Effector CD4-positive, alpha-beta T cell (primary cell): ENCODE data around the gene CASZ1.

Experiments
- DNase-seq: peaks from one replicate; pipeline ENCODE4 v3.0.0-alpha.2; 2020

CASZ1 gene

DNA sequence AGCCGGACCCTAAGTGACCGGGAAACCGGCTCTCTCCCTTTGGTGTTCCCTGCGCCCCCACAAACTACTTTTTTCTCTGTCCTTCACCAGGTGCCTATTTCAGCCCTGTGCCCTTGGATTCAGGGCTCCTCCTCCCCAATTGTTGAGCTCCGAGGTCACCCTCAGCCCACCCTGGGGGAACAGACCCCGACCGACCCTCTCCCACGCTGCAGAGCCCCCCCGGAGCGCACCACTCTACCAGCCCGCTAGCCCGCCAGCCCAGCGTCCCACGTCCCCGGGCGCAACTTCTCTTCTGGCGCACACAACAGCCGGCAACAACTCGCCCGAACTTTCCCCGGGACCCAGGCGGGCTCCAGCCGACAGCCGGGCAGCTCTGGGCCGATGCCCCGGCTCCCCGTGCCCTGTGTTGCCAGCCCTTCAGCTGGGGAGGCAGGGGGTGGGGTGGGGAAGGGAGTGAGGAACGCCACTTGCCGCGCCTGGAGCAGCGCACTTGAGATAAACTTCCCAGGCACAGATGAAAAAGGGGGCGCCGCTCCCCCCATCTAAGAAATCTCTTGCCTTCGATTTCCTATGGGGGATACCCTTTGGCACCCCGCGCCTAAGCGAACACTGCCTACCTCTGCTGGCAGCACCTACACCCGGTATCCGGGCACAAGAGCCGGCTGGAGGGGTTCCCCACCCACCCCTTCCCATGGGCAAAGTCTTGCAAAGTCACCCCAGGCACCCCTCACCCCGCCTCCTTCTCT is 997 bp downstream of the CASZ1 start:
- DNase-seq: no peak

DNA sequence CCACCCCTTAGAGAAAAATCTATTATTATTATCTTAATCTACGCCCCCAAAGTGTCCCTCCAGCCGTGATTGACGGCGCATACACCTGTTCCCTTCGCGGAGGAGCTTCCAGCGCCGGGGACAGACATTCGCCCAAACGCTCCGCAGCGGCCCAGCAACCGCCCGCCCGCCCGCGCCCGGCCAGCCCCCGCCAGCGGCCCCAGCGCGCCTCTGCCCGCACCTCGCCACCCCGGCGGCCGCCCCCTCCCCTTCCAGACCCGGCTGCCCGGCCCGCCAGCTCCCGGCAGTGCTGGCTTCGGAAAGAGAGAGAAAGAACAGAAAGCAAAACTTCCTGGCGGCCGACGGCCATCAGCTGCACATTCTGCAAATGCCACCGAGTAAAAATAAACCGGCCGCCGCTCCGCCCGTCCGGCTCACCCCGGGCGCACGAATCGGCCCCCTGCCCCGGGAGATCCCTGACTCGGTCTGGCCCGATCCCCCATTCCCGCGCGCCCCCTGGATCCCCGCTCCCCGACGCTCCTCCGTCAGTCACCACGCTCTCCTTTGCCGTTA is 1.6 kb downstream of the CASZ1 start:
- DNase-seq: no peak

DNA sequence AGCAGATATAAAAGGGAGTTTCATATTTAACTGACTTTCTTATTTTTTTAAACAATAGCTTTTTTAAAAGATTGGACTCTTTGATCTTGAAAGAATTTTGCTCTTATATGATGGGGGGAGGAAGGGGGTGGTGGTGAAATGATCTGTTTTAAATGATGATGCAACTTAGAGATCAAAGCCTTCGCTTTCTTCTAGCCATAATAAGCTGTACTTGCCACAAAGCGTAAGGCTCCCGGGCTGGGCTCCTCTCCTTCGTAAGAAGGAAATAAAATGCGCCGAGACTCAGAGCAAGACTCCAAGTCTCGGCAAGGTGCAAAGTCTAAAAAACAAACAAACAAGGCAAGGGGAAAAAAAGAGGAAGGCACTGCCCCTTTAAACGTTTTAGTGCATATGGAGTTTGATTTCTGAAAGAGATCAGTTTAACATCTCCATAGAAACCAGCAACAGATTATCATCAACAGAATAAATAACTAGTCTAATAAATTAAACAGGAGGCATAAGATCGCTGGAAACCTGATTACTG is 3.3 kb downstream of the CASZ1 start:
- no peak for DNase-seq

DNA sequence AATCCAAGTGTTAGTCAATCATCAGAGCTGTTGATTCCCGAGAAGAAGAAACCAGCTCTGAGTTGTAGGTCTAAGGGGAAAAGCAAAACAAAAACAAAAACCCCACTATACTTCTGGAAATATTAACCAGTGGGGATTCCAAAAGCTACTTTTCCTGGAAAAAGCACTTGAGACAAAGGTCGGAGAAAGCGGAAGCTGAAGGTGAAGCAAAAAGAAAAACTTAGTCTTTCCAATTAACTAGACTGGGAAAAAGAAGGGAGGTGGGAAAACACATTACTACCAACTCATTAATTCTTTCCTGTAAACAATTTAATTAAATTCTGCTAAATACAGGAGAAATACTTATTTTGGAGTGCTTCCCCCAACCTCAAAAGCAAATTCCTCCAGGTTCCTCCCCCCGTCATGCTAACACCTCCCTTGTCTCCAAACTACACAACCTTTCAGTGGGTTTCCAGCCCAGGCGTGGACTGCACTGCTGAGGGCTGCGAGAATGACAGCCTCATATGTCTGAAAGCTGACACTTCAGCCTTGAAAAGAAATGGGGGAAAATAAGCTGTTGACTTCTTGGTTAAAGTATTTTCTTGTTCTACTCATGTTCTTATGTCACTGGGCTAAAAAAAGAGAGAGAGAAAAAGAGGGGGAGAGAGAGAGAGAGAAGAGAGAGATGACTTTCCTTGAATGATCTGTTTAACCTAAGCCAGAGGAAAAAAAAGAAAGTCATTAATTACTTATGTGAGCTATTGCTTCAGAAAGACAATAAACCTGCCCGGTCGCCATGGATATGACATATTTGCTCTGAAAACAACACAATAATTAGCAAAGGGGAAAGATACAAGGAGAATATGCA is 5.1 kb downstream of the CASZ1 start:
- DNase-seq: no peak

DNA sequence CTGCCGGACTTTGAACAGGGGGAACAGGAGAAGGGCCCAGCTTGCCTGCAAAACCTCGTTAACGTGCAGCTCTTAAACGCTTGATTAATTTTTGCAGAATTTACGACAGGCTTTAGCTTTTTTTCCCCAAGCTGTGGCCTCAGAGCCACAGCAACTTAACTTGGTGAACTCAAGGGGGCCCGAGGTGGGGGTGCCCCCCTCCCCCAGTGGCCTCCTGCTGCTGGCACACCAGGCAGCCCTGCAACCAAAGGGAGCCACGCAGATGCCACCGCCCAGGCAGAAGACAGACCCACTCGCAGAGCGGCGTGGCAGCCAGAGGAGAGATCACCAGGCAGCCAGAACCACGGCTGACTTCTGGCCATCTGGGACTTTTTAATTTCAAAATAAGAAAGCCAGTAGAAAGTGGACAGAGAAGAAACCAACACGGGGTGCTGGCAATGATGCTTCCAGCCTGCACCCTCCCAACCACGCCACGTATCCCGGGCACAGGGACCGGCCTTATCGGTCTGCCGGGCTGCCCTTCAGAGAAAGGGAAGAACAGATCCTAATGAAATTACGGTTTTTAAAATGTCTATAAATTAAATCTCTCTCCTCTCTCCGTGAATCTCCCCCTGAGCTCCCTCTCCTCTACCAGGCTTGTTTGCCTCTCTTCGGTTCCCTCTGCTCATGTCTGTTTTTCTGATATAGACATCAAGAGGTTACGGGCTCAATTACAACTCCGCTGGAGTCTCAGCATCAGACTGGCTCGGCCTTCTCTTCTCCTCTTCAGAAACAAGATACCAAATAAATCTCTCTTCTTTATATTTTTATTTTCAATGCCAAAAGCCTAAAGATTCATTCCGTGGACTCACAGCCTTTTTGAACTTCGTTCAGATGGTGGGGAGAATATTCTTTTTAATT is 6.4 kb downstream of the CASZ1 start:
- DNase-seq: no peak

DNA sequence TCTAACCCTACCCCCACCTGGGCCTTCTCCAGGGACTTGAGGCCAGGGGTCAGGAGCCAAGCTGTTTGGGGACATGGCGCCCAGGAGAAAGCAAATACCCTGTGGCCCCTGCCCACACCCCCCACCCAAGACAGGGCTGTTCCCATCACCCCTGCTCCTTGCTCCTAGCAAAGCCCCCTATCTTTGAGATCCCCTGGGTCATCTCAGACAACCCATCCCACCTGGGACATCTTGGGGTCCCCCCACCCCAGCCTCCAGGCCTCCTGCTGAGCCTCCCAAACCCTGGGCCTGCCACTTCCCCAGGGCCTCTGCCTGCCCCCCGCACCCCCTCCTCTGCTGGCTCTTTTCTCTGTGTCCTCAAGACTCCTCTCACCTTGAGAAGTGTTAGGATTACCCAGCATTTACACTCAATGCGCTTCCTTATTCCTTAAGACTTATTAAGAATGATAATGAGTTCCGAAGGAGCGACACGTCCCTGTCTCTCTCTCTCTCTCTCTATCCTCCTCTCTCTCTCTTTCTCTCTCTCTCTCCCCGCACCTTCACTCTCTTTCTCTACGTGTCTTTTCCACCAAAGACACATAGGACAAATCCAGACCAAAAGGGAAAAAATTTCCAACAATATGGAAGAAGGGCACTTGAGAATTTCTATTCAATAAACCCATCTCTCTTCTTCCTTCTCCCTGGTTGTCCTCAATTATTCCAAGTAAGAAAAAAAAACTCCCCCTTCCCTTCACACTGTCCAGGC is 7.2 kb downstream of the CASZ1 start:
- DNase-seq: no peak

DNA sequence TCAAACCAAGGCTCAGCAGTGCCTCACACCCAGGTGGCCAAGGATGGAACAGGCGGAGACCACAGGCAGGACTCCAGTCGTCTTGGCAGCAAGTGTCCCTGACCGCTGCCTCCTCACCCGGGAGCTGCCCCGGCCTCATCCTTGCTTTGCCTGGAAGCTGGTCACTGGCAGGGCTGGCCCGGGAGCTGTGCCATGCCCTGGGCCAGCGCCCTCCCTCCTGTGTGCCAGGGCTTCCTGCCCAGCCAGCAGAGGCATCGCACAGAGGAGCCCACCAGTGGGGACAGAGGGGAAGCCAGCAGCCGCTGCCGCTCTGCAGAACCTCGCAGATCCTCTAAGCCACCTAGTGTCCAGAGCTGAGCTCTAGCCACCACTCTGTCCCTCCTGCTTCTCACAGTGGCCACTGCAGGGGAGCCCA is 7.8 kb downstream of the CASZ1 start:
- DNase-seq: no peak

DNA sequence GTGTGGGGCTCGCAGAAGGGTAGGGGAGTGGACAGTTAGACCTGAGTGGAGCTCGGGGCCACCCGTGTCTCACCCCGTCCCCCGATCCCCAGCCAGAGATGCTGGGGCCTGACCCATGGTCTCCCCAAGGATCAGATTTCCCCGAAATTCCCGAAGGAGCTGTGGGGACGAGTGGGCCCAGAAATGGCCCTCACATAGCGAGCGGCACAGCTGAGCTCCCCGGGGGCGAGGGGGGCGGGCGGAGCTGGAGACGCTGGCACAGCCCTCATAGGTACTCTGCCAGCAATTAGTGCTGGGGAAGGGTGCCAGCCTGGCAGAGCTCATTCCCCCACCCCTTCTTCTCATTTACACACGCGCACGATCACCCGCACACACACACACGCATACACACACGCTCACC is 9.2 kb downstream of the CASZ1 start:
- no peak for DNase-seq

DNA sequence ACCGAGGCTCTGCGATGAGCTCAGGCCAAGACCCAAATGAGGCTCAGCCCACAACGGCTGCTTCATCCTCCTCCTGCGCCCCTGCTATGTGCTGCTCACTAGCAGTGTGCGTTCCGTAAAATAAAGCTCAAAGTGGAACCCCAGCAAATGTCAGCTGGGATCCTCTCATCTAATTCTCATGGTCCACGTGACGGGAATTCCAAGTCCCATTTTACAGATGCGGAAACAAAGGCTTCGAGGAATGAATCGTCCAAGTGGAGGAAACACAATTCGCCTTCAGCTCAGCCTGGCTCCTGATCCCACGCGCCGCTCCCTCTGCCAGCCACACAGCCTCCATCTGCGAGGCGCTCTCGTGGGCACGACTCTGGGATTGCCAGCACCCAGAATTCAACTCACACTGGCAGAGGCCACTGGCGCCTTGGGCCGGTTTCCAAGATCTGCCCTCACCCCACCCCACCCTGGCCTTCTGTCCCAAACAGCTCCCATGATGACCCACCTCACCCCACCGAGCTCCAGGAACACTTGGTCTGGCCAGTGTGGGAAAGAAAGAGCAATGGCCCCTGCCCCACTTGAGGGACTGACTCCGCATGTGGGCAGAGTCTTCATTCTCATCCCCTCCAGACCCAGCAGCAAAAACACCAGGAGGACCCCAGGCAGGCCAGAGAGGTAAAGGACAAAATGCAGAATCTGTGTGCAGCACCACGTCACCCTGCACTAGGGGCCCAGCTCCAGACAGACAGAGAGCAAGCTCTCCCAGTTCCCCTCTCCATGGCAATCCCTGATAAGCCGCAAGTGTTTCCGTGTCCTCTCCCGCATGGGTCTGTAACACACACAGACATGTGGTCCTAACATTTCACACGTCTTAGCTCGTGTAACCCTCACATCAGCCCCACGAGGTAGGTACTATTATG is 10.5 kb downstream of the CASZ1 start:
- no peak for DNase-seq

DNA sequence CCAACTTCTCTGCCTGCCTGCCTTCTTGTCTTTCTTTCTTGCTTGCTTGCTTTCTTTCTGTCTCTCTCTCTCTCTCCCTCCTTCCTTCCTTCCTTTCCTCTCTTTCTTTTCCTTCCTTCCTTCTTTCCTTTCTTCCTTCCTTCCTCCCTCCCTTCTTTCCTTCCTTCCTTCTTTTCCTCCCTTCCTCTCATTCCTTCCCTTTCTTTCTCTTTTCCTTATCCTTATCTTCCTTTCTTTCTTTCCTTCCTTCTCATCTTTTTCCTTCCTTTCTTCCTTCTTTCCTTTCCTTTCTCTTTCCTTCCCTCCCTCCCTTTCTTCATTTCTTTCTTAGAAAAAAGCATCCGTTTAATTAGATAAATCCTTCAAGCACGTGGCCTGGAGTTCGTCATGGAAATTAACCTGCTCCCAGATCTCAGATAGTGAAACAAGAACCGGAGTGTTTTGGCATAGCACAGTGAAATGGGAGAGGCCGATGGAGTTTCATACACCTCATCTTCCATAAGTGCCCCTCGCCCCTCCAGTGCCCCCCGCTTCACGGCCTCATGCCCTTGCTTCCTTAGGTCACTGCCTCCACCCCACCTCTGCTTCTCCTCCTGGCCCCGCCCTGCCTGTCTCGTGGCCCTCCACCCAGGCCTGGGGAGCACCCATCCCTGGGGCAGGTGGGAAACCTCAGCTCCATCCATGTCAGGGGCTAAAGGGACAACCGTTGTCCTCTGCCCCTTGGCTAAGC is 11.3 kb downstream of the CASZ1 start:
- DNase-seq: no peak

DNA sequence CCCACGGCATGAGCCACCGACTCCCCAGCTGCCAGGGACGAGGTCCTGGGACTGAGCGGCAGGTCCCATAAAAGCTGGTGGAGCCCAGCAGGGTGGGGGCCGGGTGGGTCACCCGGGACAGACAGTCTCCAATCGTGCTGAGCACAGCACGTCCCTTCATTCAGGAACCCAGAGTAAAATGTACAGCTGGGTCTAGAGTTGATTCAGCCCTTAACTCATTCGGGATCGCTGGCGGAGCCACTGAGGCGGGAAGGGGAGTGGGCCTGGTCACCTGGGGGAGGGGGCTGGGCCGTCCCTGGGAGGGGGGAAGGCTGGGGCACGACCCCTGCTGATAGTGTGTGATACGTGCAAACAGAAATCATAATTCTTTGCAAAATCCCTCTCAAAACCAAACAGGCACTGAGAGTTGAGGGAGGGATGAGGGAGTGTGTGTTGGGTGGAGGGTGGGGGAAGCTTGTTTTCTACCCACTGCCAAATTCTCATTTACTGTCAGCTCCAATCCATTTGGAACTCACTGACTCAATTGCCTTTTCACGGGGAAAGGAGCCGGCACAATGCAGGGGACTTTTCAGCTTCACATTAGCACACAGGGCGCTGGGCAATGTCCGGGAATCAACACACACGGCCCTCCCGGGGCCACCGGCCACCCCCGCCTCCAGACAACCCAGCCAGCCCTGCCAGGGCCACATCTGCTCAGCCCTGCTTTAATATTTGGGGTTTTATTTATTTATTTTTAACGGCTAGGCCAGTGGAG is 13.8 kb downstream of the CASZ1 start:
- DNase-seq: no peak

DNA sequence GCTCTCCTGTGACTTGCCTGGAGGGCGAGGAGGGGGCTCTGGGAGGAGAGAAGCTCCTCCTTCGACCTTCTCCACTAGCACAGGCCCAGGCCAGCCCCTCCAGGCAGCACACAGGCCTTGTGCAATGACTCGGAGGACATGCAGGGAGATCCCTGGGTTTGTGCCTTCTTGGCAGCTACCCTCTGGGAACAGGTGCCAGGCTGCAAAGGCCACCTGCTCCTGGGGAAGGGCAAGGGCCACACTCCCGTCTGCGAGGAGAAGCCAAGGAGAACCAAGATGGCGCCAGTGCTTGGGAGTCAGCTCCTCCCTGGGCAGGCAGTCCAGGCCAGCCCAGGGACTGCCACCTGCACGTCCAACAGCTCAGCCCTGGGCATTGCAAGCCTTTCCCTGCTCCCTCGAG is 15.3 kb downstream of the CASZ1 start:
- no peak for DNase-seq

DNA sequence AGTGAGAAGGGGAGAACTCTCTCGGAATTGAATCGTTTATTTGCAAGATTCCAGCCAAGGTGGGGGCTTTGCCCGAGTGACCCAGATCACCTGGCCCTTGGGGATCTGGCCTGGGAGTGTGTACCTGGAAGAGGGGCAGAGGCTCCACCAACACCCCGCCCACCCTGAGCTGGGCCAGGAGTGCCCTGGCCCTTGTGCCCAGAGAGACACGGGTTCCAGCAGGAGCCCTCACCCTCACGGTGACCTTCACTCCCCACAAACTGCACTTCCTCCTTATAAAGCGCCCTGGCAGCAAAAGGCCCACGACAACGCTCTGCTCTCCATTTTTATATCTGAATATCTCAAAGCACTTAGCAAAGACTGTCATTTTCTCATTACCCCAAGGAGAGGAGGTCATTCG is 16.6 kb downstream of the CASZ1 start:
- no peak for DNase-seq

DNA sequence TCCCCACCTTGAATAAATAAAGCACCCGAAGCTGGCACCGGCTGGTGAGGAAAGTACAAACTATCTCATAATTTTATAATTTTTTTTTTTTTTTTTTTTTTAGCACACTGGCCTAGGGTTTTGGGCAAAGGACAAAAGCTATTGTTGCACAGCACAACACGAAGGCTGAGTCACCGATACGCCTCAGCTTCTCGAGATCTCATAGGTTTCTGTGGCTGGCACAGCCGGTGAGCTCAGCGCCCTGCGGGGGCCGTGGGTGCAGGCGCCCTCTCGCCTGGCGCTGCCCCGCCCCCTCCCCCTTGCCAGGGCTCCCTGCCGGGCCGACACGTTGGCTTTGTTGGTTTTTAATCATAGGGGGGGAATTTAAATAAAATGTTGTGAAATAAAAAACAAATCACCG is 17.2 kb downstream of the CASZ1 start:
- DNase-seq: no peak

DNA sequence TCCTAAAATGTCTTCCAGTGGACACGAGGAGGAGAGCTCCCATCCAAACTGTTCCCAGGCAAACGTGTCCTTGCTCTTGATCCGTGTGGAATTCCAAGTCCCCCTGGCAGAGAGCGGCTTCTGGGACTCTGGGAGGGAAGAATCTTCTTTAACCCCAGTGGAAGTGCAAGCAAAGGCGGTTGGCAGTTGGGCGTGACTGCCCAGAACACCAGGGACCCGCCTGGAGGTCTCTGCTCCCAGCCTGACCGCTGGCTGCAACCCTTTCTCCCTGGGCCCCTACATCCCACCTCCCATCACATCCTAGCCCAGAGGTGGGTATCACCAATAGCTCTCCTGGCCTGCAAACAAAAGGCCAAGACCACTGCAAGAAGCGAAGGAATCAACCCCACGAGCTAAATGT is 17.8 kb downstream of the CASZ1 start:
- DNase-seq: no peak

DNA sequence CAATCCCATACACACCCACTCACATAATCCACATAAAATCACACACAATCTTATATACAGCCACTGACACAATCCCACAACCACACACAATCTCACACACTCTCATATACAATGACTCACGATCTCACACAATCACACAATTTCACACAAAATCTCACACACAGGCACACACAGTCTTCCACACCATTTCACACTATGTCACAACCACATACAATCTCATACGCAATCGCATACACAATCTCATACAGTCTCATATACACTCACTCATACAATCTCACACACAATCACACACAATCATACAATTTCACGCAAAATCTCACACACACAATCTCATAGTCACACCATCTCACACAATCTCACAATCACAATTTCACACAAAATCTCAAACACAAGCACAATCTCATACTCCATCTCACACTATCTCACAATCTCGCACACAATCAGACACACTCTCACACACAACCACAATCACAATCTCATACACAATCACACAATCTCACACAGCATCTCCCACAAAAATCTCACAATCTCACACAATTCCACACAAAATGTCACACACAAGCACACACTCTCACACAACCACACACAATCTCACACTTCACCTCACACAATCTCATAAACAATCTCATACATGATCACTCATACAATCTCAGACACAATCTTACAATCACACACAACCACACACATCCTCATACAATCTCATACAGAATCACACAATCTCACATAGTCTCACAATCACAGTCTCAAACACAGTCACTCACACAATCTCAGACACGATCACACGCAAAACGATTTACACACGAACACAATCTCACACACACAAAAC is 18.5 kb downstream of the CASZ1 start:
- no peak for DNase-seq

DNA sequence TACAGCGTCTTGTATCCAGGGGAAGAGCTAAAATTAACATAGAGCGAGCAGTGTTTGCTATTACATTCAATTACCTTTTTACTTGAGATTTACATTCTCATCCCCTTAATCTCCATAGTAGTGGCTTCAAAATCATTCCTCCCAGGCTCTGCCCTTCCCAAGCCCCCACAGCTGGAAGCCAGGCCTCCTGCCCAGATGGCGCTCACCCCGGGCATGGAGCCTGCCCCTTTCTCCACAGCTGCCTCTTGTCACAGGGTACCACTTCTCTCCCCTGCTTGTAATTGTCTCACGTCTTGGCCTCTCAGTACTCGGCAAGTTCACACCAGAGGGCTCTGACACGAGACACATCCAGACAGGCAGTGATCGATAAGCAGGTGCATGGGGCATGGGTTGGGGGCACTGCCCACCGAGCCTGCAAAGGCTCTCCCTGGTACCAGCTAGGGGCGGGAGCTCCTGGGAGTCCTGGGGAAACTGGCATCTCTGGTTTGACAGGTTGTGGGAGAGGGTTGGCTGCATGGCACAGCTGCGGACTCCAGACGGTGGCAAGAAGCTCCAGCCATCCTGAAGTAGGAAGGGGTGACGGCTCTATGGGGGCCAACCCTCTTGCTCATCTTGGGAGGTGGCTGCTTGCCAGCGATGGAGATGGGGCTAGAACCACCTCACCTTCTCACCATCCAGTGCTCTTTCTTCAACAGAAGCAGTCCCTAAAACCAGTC is 20.1 kb downstream of the CASZ1 start:
- no peak for DNase-seq

DNA sequence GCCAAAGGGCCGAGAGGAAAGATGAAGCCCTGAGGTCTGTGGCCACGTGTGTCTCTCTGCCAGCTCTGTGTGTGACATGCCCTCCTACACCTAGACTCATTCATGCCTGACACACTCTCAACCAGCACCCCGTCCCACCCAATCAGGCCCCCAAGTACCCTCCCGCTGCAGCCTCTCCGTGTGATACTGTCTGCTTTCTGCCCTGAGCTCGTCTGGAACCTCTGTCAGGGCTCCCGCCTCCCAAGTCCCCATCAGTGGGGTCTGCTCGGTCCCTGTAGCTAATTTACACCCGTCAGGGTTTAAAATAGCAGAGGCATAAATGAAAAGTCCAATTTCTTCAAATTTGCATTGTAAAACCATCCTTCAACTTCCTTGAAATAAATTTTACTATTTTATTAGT is 20.7 kb downstream of the CASZ1 start:
- DNase-seq: no peak
